Subcutaneous abdominal adipose tissue (tissue), 5 donors: Measurements from ENCODE around the gene DCUN1D5.

Experiments used
- H3K27ac ChIP-seq: one replicate; pipeline ENCODE4 v1.7.0; 2013; ENCODE audit warnings: low read depth, mild to moderate bottlenecking, inconsistent platforms, low read length, moderate library complexity
- H3K27me3 ChIP-seq, 5 donors: one replicate each; pipeline ENCODE4 v1.7.0; 2013; ENCODE audit warnings: low read length in 5 of 5, inconsistent platforms in 1 of 5; ENCODE audit not compliant: control insufficient read depth in 5 of 5, insufficient read depth in 4 of 5
- H3K36me3 ChIP-seq, 5 donors: one replicate each; pipeline ENCODE4 v1.7.0; 2013; ENCODE audit warnings: low read length in 5 of 5; ENCODE audit not compliant: control insufficient read depth in 5 of 5, insufficient read depth in 5 of 5
- H3K4me1 ChIP-seq, 5 donors: one replicate each; pipeline ENCODE4 v1.7.0; 2013; ENCODE audit warnings: low read length in 5 of 5, mild to moderate bottlenecking in 3 of 5, moderate library complexity in 1 of 5; ENCODE audit not compliant: control insufficient read depth in 5 of 5, insufficient read depth in 5 of 5
- H3K4me3 ChIP-seq, 5 donors: one replicate each; pipeline ENCODE4 v1.7.0; 2013; ENCODE audit warnings: low read length in 5 of 5, low read depth in 1 of 5
- H3K9ac ChIP-seq, 5 donors: one replicate each; pipeline ENCODE4 v1.7.0; 2013; ENCODE audit warnings: low read length in 5 of 5, mild to moderate bottlenecking in 4 of 5, moderate library complexity in 3 of 5
- H3K9me3 ChIP-seq, 5 donors: one replicate each; pipeline ENCODE4 v1.7.0; 2013; ENCODE audit warnings: low read length in 5 of 5; ENCODE audit not compliant: control insufficient read depth in 5 of 5
- donor health status: healthy.
- donor health status: healthy.
- donor health status: healthy.
- donor health status: healthy.
- donor health status: healthy.

DCUN1D5 gene

DNA sequence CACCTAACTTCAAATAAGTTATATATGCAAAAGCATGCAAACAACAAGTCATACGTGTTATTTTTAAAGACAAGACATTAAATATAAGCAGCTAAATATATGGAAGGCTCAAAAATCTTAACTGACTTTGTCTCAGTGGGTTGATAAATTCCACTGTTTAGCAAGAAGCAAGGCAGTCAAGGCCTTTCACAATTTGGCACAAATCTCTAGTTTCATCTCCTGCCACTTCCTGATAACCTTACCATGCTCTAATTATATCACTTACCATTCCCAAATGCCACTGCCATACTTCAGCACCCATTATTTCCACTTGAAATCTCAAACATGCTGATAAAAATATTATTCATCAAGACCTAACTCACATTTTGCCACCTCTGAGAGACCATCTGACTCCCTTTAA is 24.8 kb downstream of the DCUN1D5 start:
- Histone ChIP-seq H3K4me1 (no peaks in the 10 kb centered on the region), H3K4me3 (no peak overlapping the region), H3K27me3 (no peaks in the 10 kb centered on the region), H3K27ac (no peak overlapping the region), H3K9me3 (no peaks in the 10 kb centered on the region), H3K36me3 (peaks cover 10 to 43% (median 21%) of the 10 kb centered on the region in 5 donors), H3K9ac (no peak overlapping the region)

DNA sequence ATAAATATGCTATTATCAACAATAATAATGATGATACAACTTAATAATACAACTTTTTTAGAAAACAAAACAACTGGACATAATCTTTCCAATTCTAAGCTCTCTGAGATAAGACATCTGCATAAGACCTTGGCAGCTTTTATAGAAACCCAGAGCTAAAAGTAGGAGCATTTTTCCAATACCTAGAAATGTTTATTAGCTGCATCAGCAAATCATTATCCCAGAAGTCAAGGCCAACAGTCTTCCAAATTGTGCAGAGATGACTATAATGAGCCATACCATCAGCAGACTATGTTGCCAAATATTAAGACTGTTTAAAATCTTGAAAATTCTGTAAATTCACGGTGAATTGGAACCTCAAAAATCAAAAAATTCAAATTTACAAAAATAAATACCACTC is 30.3 kb downstream of the DCUN1D5 start:
- Histone ChIP-seq H3K27me3 (no peaks in the 10 kb centered on the region), H3K4me1 (no peaks in the 10 kb centered on the region), H3K9me3 (no peaks in the 10 kb centered on the region), H3K36me3 (peaks cover 11 to 61% (median 37%) of the 10 kb centered on the region in 5 donors), H3K27ac (no peak overlapping the region), H3K4me3 (no peak overlapping the region), H3K9ac (no peak overlapping the region)

DNA sequence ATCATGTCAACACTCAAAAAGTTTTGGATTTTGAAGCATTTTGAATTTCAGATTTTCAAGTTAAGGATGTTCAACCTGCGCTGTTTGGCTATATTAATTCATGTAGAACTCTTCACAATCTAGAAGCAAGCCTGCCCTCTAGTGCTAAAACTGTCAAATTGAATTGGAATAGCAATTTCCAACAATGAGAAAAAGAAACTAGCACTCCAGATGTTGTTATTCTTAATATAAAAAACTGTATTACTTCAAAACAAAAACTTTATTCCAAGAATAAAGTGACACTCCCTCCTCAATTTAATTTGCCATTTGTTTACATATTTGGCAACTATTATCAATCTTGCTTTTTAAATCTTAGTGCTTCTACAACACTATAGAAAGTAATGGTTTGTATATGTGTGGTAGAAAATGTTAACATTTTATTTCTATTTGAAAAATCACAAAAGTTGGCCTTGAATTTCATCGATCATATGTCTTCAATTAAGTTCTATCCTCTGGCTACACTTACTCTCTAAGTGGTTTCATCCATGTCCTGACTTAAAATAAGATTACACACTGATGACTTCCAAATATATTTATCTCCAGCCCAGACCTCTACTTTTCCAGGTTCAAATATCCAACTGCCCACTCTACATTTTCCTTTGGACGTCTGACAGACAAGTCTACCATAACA is 36.6 kb downstream of the DCUN1D5 start:
- Histone ChIP-seq H3K4me3 (no peak overlapping the region), H3K9me3 (no peaks in the 10 kb centered on the region), H3K27ac (peak overlapping the region; percentile 34), H3K36me3 (peaks cover 0 to 11% (median 4%) of the 10 kb centered on the region in 5 donors), H3K27me3 (no peaks in the 10 kb centered on the region), H3K9ac (no peak overlapping the region), H3K4me1 (no peaks in the 10 kb centered on the region)

DNA sequence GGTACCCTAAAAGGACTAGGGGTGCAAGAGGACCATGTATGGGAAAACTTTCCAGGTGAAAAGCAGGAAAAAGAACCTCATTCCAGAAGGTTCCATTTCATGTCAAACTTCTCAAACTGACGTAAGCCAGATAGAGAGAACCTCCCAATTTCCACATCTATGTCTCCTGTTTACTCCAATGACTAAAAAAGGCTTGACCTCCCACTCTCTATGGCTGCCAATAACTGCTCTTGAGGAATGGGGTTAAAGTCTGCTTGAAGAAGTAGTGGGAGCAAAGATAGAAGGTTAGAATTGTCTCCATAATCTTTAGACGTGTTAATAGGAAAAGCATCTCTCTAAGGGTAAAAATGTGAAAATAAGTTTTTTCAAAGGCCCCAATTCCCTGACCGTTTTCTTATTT is 38.0 kb downstream of the DCUN1D5 start:
- Histone ChIP-seq H3K4me1 (no peaks in the 10 kb centered on the region), H3K9me3 (no peaks in the 10 kb centered on the region), H3K27ac (no peak overlapping the region), H3K27me3 (no peaks in the 10 kb centered on the region), H3K36me3 (peaks cover 0 to 7% (median 0%) of the 10 kb centered on the region in 5 donors), H3K4me3 (no peak overlapping the region), H3K9ac (no peak overlapping the region)

DNA sequence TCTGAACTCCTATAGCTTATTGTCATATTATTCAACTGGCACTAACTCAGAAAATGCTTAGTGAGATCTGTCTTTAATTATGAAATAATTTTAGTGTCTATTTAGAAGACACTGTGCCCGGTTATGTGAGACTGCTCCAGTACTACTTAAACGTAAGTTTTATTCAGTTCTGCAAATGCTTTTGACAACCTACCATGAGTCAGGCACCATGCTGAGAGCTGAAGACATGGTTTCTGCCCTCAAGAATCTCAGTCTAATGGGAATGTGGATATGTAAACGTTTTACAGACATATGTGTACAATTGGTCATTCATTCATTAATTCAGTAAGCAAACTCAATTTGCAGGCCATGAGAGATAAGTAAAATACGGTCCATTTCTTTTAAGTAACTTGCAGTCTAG is 40.0 kb downstream of the DCUN1D5 start:
- H3K9ac ChIP-seq: no peak overlapping the region
- no peak overlapping the region for H3K27ac ChIP-seq
- H3K4me3 ChIP-seq: no peak overlapping the region
- no peaks in the 10 kb centered on the region for H3K9me3 ChIP-seq
- H3K4me1 ChIP-seq: no peaks in the 10 kb centered on the region
- H3K36me3 ChIP-seq: peaks cover 0 to 3% (median 0%) of the 10 kb centered on the region in 5 donors
- no peaks in the 10 kb centered on the region for H3K27me3 ChIP-seq

DNA sequence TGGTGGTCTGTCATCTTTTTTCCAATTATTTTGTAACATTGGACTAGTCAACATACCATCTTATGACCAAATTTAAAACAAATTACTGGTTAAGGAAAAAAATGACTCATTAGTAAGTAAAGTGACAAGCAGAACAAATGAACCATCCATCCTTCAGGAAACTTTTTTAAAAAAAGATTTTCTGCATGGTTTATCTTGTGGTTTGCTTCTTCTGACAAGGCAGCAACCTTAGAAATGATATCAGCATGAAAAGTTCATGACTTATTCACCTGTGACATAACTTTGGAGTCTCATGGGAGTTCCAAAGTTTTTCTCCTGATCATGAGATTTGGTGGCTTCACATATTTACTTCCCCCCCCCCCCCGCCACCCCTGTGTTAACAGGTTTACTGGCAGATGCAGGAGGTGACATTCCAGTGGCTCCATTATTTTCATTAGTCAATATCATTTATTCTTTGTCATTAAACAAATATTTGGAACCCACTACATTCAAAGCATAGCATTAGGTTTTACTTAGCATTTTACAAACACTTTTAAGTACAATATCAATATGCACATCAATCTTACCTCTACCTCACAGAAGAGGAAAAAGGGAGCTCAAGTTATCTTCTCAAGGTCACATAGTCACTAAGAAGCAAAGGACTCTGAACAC is 40.7 kb downstream of the DCUN1D5 start:
- H3K27ac ChIP-seq: no peak overlapping the region
- no peak overlapping the region for H3K9ac ChIP-seq
- no peaks in the 10 kb centered on the region for H3K36me3 ChIP-seq
- no peak overlapping the region for H3K4me3 ChIP-seq
- no peaks in the 10 kb centered on the region for H3K9me3 ChIP-seq
- H3K4me1 ChIP-seq: no peaks in the 10 kb centered on the region
- no peaks in the 10 kb centered on the region for H3K27me3 ChIP-seq

DNA sequence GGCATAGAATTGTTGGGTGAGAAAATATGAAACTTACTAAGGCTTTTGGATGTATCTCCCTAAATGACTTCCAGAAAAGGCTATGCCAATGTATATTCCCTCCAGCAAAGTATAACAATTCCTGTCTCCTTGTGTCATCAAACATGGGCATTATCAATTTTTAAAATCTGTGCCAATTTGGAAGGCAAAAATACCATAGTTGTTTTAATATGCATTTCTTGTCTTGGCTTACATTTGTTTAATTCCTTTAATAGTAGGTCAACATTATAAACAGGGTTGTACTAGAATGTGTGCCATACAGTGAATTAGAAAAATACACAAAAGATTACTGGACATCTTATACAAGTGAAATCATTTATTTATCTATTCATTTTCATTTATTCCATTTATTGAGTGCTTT is 41.6 kb downstream of the DCUN1D5 start:
- H3K27me3 ChIP-seq: no peaks in the 10 kb centered on the region
- no peaks in the 10 kb centered on the region for H3K36me3 ChIP-seq
- no peaks in the 10 kb centered on the region for H3K9me3 ChIP-seq
- H3K9ac ChIP-seq: no peak overlapping the region
- no peak overlapping the region for H3K27ac ChIP-seq
- peaks cover 0 to 5% (median 0%) of the 10 kb centered on the region in 5 donors for H3K4me1 ChIP-seq
- H3K4me3 ChIP-seq: no peak overlapping the region

DNA sequence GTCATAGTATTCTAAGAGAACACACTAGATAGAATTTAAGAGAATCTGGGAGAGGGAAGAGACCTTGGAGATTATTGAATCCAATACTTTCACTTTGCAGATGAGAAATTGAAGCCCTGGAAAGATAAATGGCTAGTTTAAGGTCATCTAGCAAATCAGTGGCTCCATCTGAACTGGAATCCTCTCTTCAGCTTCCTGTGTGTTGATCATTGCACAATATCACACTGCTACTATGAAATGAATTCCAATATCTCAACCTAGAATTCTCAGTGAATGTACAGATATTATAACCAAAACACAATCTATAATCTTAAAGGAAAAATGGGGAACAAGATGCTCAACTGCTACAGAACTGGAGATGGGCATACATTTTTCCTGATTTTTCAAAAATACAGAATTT is 44.1 kb downstream of the DCUN1D5 start:
- Histone ChIP-seq H3K36me3 (no peaks in the 10 kb centered on the region), H3K4me1 (peaks cover 0 to 5% (median 0%) of the 10 kb centered on the region in 5 donors), H3K4me3 (no peak overlapping the region)

DNA sequence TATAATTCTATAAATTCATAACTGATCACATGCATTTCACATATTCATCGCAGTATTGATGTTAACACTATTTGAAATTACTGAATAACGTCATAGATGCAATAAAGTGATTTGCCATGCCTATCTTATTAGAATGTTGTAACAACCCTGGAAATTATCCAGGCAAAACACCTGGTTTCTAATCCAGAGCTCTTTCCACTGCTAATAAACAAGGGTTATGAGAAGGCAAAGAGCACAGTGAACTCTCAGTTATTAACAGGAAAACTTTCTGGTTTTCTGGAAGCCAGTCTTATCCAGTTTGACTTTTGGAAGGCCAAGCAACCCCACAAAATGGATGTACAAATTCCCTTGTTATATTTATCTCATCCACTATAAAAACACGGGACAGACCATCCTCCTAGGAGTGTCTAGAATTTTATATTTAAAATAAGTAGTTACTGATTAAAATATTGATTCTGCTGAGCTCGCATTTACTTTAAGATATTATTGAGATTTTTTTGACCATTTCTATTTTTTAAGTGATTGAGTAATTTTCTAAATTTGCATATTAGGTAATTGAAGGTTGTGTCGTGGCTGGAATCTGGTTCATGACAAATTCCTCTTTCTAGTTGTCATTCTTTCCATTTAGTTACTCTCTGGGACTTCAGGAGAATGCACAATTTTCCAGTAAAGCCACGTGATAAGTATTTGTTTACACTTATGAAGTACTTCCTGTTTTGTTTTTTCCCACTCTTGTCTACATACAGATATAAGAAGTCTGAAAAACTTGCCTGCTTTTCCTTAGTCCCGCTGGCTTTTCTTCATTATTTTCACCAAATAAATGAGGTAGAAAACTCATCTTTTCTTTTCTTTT is 47.9 kb downstream of the DCUN1D5 start:
- Histone ChIP-seq H3K9me3 (no peaks in the 10 kb centered on the region), H3K36me3 (no peaks in the 10 kb centered on the region), H3K27ac (no peak overlapping the region)

More for the DNA sequence above, 44.1 kb downstream of the DCUN1D5 start:
- H3K9me3 ChIP-seq: no peaks in the 10 kb centered on the region
- H3K27ac ChIP-seq: no peak overlapping the region
- H3K9ac ChIP-seq: no peak overlapping the region
- no peaks in the 10 kb centered on the region for H3K27me3 ChIP-seq

DNA sequence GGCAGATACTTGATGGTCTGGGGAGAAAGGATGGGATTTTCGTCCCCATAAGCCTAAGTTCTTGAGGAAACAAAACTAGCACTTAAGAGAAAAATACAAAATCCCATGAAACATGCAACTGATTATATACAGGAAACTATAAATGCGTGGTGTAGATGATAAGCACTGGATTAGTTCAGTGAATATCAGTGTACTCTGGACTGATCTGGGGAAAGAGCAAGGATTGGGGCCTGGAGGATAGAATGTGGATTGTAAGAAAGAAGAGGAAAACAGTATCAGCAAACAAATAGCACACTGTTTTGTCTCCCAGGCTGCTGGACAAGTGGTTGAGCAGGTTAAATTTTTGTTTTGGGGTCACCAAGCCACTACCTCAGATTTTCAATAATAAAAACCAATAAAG is 49.8 kb downstream of the DCUN1D5 start:
- Histone ChIP-seq H3K27me3 (no peaks in the 10 kb centered on the region), H3K36me3 (no peaks in the 10 kb centered on the region), H3K27ac (no peak overlapping the region), H3K9ac (no peak overlapping the region), H3K9me3 (no peaks in the 10 kb centered on the region), H3K4me3 (no peak overlapping the region), H3K4me1 (peaks cover 0 to 5% (median 0%) of the 10 kb centered on the region in 5 donors)

More for the DNA sequence above, 47.9 kb downstream of the DCUN1D5 start:
- H3K9ac ChIP-seq: peak overlapping the region in 1 of 5 donors; percentile 14
- no peak overlapping the region for H3K4me3 ChIP-seq
- H3K4me1 ChIP-seq: peaks cover 0 to 5% (median 0%) of the 10 kb centered on the region in 5 donors
- H3K27me3 ChIP-seq: no peaks in the 10 kb centered on the region
